Measurements from ENCODE around the gene RANGAP1. TPM values are rescaled to one million over a fixed set of nuclear protein-coding genes. Genes with fewer than 3 reads are reported as not detected.

The RANGAP1 gene
- total and polyA plus RNA-seq, 2 of the 13 experiments (the other 11 are each of a cell fraction or from before 2014, with no cell fraction given): 51.8 to 83.9 TPM

DNA sequence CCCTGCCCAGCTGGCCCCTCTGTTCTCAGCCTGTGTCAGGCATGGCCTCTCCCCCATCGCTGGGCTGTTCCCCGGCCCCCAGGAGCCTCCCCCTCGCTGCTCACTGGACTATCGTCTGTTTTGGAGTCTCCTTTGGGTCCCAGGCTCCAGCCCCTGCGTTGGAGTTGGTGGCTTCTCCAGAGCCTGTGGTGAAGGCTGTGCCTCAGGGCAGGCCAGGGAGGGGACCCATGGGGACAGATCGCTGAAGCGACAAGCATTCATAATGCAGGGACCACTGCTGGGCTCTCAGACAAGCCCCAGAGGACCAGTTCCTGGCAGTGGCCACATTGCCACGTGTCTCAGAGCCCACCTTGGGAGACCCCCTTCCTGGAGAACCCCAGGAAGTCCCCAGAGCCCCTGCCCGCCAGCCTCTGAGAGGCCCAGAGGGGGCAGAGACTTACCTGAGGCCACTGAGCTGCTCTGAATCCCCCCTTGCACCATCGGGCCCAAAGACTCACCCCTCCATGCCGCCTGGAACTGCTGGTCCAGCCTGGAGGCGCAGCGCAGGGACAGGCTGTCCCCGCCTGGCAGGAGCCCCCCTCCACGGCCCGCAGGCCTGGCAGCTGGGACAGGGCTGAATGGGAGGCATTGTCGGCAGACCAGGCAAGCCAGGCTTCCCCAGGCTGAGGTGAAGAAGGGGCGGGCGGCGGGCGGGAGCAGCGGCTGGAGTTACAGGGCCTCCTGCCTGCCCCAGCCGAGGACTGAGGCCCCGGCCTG is 45.4 kb downstream of the RANGAP1 start, which contains the start of gene CHADL (continued):
- TF ChIP-seq, protein P1, sequence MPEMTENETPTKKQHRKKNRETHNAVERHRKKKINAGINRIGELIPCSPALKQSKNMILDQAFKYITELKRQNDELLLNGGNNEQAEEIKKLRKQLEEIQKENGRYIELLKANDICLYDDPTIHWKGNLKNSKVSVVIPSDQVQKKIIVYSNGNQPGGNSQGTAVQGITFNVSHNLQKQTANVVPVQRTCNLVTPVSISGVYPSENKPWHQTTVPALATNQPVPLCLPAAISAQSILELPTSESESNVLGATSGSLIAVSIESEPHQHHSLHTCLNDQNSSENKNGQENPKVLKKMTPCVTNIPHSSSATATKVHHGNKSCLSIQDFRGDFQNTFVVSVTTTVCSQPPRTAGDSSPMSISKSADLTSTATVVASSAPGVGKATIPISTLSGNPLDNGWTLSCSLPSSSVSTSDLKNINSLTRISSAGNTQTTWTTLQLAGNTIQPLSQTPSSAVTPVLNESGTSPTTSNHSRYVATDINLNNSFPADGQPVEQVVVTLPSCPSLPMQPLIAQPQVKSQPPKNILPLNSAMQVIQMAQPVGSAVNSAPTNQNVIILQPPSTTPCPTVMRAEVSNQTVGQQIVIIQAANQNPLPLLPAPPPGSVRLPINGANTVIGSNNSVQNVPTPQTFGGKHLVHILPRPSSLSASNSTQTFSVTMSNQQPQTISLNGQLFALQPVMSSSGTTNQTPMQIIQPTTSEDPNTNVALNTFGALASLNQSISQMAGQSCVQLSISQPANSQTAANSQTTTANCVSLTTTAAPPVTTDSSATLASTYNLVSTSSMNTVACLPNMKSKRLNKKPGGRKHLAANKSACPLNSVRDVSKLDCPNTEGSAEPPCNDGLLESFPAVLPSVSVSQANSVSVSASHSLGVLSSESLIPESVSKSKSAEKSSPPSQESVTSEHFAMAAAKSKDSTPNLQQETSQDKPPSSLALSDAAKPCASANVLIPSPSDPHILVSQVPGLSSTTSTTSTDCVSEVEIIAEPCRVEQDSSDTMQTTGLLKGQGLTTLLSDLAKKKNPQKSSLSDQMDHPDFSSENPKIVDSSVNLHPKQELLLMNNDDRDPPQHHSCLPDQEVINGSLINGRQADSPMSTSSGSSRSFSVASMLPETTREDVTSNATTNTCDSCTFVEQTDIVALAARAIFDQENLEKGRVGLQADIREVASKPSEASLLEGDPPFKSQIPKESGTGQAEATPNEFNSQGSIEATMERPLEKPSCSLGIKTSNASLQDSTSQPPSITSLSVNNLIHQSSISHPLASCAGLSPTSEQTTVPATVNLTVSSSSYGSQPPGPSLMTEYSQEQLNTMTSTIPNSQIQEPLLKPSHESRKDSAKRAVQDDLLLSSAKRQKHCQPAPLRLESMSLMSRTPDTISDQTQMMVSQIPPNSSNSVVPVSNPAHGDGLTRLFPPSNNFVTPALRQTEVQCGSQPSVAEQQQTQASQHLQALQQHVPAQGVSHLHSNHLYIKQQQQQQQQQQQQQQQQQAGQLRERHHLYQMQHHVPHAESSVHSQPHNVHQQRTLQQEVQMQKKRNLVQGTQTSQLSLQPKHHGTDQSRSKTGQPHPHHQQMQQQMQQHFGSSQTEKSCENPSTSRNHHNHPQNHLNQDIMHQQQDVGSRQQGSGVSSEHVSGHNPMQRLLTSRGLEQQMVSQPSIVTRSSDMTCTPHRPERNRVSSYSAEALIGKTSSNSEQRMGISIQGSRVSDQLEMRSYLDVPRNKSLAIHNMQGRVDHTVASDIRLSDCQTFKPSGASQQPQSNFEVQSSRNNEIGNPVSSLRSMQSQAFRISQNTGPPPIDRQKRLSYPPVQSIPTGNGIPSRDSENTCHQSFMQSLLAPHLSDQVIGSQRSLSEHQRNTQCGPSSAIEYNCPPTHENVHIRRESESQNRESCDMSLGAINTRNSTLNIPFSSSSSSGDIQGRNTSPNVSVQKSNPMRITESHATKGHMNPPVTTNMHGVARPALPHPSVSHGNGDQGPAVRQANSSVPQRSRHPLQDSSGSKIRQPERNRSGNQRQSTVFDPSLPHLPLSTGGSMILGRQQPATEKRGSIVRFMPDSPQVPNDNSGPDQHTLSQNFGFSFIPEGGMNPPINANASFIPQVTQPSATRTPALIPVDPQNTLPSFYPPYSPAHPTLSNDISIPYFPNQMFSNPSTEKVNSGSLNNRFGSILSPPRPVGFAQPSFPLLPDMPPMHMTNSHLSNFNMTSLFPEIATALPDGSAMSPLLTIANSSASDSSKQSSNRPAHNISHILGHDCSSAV (CRISPR knock-in tag; IDR thresholded peaks at IDR 0.05; ENCODE audit: borderline replicate concordance): no peak
- TF ChIP-seq RBM39 (IDR thresholded peaks at IDR 0.05; ENCODE audit: low read depth, low read length, poor library complexity, severe bottlenecking) (no peak), SOX6 (IDR thresholded peaks at IDR 0.05) (no peak), SOX6 (CRISPR knock-in tag; IDR thresholded peaks at IDR 0.05) (peak; percentile 45; the same call in 1 of the 2 replicates), THAP11 (CRISPR knock-in tag; IDR thresholded peaks at IDR 0.05) (no peak), ZNF343 (CRISPR knock-in tag; IDR thresholded peaks at IDR 0.05) (0 out of 2 replicates have a peak, but pooled peaks have one; percentile 49), ARNTL (CRISPR knock-in tag; IDR thresholded peaks at IDR 0.05) (no peak), ZNF256 (CRISPR knock-in tag; conservative IDR thresholded peaks at IDR 0.05) (no peak), ZNF317 (CRISPR knock-in tag; IDR thresholded peaks at IDR 0.05) (peak; percentile 41; the same call in 1 of the 2 replicates), RBFOX2 (IDR thresholded peaks at IDR 0.05; ENCODE audit: low read depth, low read length) (peak; percentile 58; the same call in 1 of the 2 replicates), FIP1L1 (IDR thresholded peaks at IDR 0.05; ENCODE audit: borderline replicate concordance, insufficient read depth, low read depth, low read length) (no peak), ZNF678 (CRISPR knock-in tag; IDR thresholded peaks at IDR 0.05) (0 out of 2 replicates have a peak, but pooled peaks have one; percentile 46), LCORL (IDR thresholded peaks at IDR 0.05) (no peak), LCORL (CRISPR knock-in tag; IDR thresholded peaks at IDR 0.05) (no peak; the same call in 1 of the 2 replicates), HNRNPL (IDR thresholded peaks at IDR 0.05; ENCODE audit: low read depth, low read length) (peak; percentile 95), ZNF251 (CRISPR knock-in tag; IDR thresholded peaks at IDR 0.05) (no peak)
- TF ChIP-seq, protein P2, sequence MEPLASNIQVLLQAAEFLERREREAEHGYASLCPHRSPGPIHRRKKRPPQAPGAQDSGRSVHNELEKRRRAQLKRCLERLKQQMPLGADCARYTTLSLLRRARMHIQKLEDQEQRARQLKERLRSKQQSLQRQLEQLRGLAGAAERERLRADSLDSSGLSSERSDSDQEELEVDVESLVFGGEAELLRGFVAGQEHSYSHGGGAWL (CRISPR knock-in tag; IDR thresholded peaks at IDR 0.05): 0 out of 2 replicates have a peak, but pooled peaks have one; percentile 26
- TF ChIP-seq, protein P3, sequence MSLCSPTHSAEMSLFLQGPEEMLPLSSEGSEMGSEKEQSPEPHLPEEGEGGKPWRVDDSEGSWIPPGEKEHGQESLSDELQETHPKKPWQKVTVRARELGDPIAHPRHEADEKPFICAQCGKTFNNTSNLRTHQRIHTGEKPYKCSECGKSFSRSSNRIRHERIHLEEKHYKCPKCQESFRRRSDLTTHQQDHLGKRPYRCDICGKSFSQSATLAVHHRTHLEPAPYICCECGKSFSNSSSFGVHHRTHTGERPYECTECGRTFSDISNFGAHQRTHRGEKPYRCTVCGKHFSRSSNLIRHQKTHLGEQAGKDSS (CRISPR knock-in tag; IDR thresholded peaks at IDR 0.05; ENCODE audit: borderline replicate concordance, low read depth): no peak
- TF ChIP-seq, protein P4, sequence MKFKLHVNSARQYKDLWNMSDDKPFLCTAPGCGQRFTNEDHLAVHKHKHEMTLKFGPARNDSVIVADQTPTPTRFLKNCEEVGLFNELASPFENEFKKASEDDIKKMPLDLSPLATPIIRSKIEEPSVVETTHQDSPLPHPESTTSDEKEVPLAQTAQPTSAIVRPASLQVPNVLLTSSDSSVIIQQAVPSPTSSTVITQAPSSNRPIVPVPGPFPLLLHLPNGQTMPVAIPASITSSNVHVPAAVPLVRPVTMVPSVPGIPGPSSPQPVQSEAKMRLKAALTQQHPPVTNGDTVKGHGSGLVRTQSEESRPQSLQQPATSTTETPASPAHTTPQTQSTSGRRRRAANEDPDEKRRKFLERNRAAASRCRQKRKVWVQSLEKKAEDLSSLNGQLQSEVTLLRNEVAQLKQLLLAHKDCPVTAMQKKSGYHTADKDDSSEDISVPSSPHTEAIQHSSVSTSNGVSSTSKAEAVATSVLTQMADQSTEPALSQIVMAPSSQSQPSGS (CRISPR knock-in tag; IDR thresholded peaks at IDR 0.05): 0 out of 2 replicates have a peak, but pooled peaks have one; percentile 19
